Stimulated activated CD4-positive, alpha-beta T cell treated with anti-CD3 and anti-CD28 coated beads, Interleukin-15, amount 100 ng/mL, for 24 hours (primary cell): ENCODE measurements around the gene CERS1.

ENCODE experiments used
- DNase-seq: peaks from one replicate; pipeline ENCODE4 v3.0.0-alpha.2; 2020

CERS1 gene

GRCh38 chr19:18895824-18896341 is at the start of gene CERS1:
Gene CERS1 (minus strand): TSS chr19:18896158. CDS start chr19:18896072, 86 bp downstream.
- no peak for DNase-seq

- no peak for DNase-seq
Observed at GRCh38 chr19:18945297-18945696, 49.3 kb upstream of the CERS1 start.

GRCh38 chr19:18943465-18943864 is 47.5 kb upstream of the CERS1 start:
- no peak for DNase-seq

GRCh38 chr19:18942692-18943091 is 46.7 kb upstream of the CERS1 start:
- no peak for DNase-seq

- no peak for DNase-seq
Observed at GRCh38 chr19:18941628-18942354, 45.8 kb upstream of the CERS1 start.

- peak; percentile 84 for DNase-seq
Observed at GRCh38 chr19:18940769-18941627, 45.0 kb upstream of the CERS1 start, which contains the start of gene HOMER3. Gene HOMER3 (minus strand): TSS chr19:18941217. CDS start chr19:18938982, 2,235 bp downstream.

GRCh38 chr19:18939922-18940768 is 44.2 kb upstream of the CERS1 start:
- peak; percentile 22 for DNase-seq

- DNase-seq, result no peak
Observed at GRCh38 chr19:18939163-18939562, 43.2 kb upstream of the CERS1 start.

GRCh38 chr19:18933297-18933696 is 37.3 kb upstream of the CERS1 start:
- DNase-seq, result no peak

- DNase-seq, result peak; percentile 92
Observed at GRCh38 chr19:18932216-18932841, 36.4 kb upstream of the CERS1 start.

GRCh38 chr19:18931316-18932162 is 35.6 kb upstream of the CERS1 start:
- no peak for DNase-seq

- no peak for DNase-seq
Observed at GRCh38 chr19:18929311-18929710, 33.4 kb upstream of the CERS1 start.

- no peak for DNase-seq
Observed at GRCh38 chr19:18928018-18928805, 32.3 kb upstream of the CERS1 start.

GRCh38 chr19:18924684-18925213 is 28.8 kb upstream of the CERS1 start:
- no peak for DNase-seq

GRCh38 chr19:18922228-18922985 is 26.4 kb upstream of the CERS1 start:
- no peak for DNase-seq

- no peak for DNase-seq
Observed at GRCh38 chr19:18921593-18921992, 25.6 kb upstream of the CERS1 start.

GRCh38 chr19:18920400-18920799 is 24.4 kb upstream of the CERS1 start:
- no peak for DNase-seq

- no peak for DNase-seq
Observed at GRCh38 chr19:18919900-18920214, 23.9 kb upstream of the CERS1 start.

GRCh38 chr19:18919086-18919899 is 23.3 kb upstream of the CERS1 start, which contains the start of the genes COPE and DDX49:
Gene COPE (minus strand): TSS chr19:18919387. CDS start chr19:18919348, 39 bp downstream.
Gene DDX49 (plus strand): TSS chr19:18919715. CDS start chr19:18919742, 27 bp downstream.
- DNase-seq, result peak; percentile 97
